BJ (cell line): ENCODE data around the gene GNB5. TPM values are rescaled to one million over a fixed set of nuclear protein-coding genes. Genes with fewer than 3 reads are reported as not detected.

Source experiments
- CTCF ChIA-PET: fragments of 350-600 bp; formaldehyde crosslinking; extraction: SDS; loops from one replicate; lab custom pipeline; 2021; ENCODE audit warnings: antibody characterized with exemption, inconsistent platforms; lab: Yijun Ruan, JAX
- POLR2A ChIA-PET: fragments of 300-600 bp; sonication (Branson Sonifier 250); formaldehyde crosslinking; extraction: SDS; loops from one replicate; lab custom pipeline; 2021; ENCODE audit warnings: antibody characterized with exemption; lab: Charles Lee
- DNase-seq: peaks from one replicate; pipeline ENCODE4 v3.0.0-alpha.2; 2011; ENCODE audit warnings: low read depth
- H3K27me3 ChIP-seq: 2 replicates; pipeline ENCODE4 v1.6.0; 2011; ENCODE audit warnings: low read length; ENCODE audit not compliant: control insufficient read depth, insufficient read depth
- H3K36me3 ChIP-seq: 2 replicates; pipeline ENCODE4 v1.5.1; 2011; ENCODE audit warnings: low read length; ENCODE audit not compliant: control insufficient read depth, insufficient read depth
- H3K4me3 ChIP-seq: 2 replicates; pipeline ENCODE4 v1.5.1; 2011; ENCODE audit warnings: low read depth, mild to moderate bottlenecking, control low read depth, low read length
- polyA plus RNA-seq: library from polyadenylated mRNA; depleted of rRNA; stranded (reverse); fragments of >200 nt; gene quantifications from 2 replicates; pipeline ENCODE4 v1.2.3, GENCODE V29; 2011
- TF ChIP-seq, protein P1 (sequence below): IDR thresholded peaks from 2 replicates; pipeline ENCODE4 v1.5.1; 2011; ENCODE audit warnings: low read depth, mild to moderate bottlenecking, control low read depth, inconsistent platforms, low read length, moderate library complexity; ENCODE audit not compliant: insufficient read depth

Gene GNB5
- polyA plus RNA-seq, 1 experiment = 63.0 TPM

DNA sequence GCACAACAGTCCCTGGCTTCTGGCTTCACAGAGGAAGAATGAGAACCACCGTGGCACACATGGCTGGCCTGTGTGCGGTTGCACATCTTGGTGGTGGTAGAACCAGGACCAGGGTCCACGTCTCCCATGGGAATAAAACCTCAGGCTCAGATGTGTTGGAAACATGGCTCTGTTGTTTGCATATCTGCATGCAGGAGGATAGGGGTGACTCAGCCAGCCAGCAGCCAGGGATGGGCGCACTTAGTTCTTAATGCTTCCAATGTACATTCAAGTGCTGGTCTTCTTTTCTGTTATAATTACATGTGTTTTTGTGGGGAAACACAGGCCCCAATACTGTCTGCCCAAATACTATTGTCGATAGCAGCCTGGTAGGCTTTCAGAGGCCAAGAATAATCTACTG is 42.8 kb downstream of the GNB5 start:
- Histone ChIP-seq H3K36me3 (peaks cover 10% of the 10 kb centered on the region), H3K4me3 (no peak overlapping the region), H3K27me3 (no peaks in the 10 kb centered on the region)
- CTCF ChIA-PET = interaction anchor here (1.9 kb wide), 1 partner anchor 9 kb away, joined by 4 read pairs; no protein-coding TSS in a partner anchor
- TF ChIP-seq, protein P1, sequence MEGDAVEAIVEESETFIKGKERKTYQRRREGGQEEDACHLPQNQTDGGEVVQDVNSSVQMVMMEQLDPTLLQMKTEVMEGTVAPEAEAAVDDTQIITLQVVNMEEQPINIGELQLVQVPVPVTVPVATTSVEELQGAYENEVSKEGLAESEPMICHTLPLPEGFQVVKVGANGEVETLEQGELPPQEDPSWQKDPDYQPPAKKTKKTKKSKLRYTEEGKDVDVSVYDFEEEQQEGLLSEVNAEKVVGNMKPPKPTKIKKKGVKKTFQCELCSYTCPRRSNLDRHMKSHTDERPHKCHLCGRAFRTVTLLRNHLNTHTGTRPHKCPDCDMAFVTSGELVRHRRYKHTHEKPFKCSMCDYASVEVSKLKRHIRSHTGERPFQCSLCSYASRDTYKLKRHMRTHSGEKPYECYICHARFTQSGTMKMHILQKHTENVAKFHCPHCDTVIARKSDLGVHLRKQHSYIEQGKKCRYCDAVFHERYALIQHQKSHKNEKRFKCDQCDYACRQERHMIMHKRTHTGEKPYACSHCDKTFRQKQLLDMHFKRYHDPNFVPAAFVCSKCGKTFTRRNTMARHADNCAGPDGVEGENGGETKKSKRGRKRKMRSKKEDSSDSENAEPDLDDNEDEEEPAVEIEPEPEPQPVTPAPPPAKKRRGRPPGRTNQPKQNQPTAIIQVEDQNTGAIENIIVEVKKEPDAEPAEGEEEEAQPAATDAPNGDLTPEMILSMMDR = no peak
- POLR2A ChIA-PET = no interaction called here
- no peak for DNase-seq

- TF ChIP-seq, protein P1 = no peak
- Histone ChIP-seq H3K36me3 (peaks cover 8% of the 10 kb centered on the region), H3K27me3 (no peaks in the 10 kb centered on the region), H3K4me3 (no peak overlapping the region)
- ChIA-PET CTCF (no interaction called here), POLR2A (no interaction called here)
- no peak for DNase-seq
Observed at GRCh38 chr15:52146776-52147175, 44.4 kb downstream of the GNB5 start.

GRCh38 chr15:52146261-52146660 is 44.9 kb downstream of the GNB5 start:
- POLR2A ChIA-PET = no interaction called here
- peaks cover 6% of the 10 kb centered on the region for H3K36me3 ChIP-seq
- TF ChIP-seq, protein P1 = no peak

DNA sequence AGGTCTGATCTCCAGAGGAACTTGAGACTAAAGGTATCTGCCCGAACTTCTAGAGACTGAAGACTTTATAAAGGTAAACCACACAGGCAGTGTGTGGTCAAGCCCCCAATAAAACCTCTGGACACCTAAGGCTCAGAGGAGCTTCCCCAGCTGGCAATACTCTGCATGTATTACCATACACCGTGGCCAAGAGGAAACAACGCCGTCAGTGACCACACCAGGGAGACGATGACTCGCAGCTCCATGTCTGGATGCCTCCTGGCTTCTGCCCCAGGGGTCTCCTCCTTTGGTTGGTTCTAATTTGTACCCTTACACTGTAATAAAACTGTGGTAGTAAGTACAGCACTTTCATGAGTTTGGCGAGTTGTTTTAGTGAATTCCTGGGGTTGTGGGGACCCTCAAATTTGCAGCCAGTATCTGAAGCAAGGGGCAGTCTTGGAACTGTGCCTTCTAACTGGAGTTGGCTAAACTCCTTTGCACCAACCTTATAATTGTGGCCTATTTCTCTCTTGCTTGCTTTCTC is 46.5 kb downstream of the GNB5 start:
- CTCF ChIA-PET = interaction anchor here (1.1 to 1.3 kb wide), 3 partner anchors 13 to 19 kb away, joined by 3 to 5 read pairs (median 3); no protein-coding TSS in a partner anchor
- H3K4me3 ChIP-seq = no peak overlapping the region
- H3K36me3 ChIP-seq = peaks cover 3% of the 10 kb centered on the region
- TF ChIP-seq, protein P1 = no peak
- no peak for DNase-seq
- POLR2A ChIA-PET = no interaction called here
- H3K27me3 ChIP-seq = no peaks in the 10 kb centered on the region

More at GRCh38 chr15:52146261-52146660, 44.9 kb downstream of the GNB5 start:
- DNase-seq = no peak
- CTCF ChIA-PET = no interaction called here
- Histone ChIP-seq H3K4me3 (no peak overlapping the region), H3K27me3 (no peaks in the 10 kb centered on the region)

DNA sequence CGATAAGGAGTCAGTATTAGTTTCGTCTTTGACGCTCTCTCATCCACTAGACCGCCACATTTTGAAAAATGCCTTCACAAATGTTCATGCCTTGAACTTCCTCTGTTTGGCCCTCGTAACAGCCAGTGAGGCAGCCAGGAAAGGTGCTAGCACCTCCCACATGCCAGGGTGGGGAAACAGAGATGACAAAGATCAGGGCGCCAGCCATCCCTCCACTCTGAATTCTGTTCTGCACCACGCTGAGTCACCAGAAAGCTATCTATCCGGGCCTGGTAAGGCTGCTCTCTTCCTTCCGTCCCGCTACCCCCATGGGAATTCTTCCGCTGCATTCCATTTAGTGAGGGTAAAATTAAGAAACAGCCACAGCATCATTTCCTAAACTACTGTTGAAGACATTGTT is 47.3 kb downstream of the GNB5 start:
- peak; percentile 40 for DNase-seq
- Histone ChIP-seq H3K4me3 (no peak overlapping the region), H3K27me3 (no peaks in the 10 kb centered on the region), H3K36me3 (0 out of 2 replicates have a peak, but pooled peaks cover 1% of the 10 kb centered on the region)
- TF ChIP-seq, protein P1 = no peak
- ChIA-PET CTCF (interaction anchor here (1.2 to 2.3 kb wide), 3 partner anchors 18 to 163 kb away, joined by 3 to 6 read pairs (median 3); no protein-coding TSS in a partner anchor), POLR2A (no interaction called here)
